G401.6 (cell line): Measurements from ENCODE around the gene LRRTM4.
"Not testable (repeated sequence)": the region's sequence is repeated elsewhere in the genome, so short reads cannot be mapped to it uniquely, and the experiment has no call there.

Experiments used
- FAIRE-seq: peaks from 2 replicates; lab custom pipeline; 2012; peaks lifted over from hg19 to GRCh38; lab: Jason Lieb, UNC

The LRRTM4 gene

GRCh38 chr2:77310416-77310815 lies 211.8 kb downstream of the LRRTM4 start:
- FAIRE-seq = no peak

DNA sequence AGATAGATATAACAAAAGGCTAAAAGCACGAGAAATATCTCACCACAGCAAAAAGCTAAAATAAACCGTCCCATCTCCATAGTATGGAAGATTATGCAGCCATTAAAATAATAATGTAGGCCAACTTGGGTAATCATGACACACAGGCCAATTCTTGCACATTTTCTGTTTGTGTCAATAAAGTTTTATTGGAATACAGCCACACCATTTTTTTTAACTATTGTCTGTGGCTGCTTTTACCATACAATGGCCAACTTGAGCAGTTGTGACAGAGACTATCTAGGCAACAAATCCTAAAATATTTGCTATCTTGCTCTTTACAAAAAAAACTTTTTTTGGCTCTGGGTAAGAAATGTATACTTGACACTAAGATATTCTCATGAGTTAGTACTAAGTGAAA lies 212.5 kb downstream of the LRRTM4 start:
- no peak for FAIRE-seq

GRCh38 chr2:77301441-77301840 lies 220.7 kb downstream of the LRRTM4 start:
- FAIRE-seq = no peak

DNA sequence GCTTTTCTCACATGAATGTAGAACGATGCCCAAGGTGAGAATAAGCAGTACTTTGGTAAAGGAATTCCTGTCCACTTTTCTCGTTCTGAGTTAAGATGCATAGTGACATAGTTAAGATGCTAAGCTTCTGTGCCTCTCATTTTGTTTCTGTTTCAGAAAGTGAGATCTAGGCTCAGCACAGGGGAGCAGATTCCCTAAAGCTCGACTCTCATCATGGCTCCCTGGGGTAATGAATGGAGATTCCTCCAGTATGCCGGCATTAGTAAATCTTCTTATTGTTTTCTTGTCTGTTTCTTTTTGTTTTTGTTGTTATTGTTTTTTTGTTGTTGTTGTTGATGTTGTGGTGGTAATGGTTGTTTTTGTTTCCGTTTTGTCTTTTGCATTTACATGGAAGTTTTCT lies 225.4 kb downstream of the LRRTM4 start:
- no peak for FAIRE-seq

DNA sequence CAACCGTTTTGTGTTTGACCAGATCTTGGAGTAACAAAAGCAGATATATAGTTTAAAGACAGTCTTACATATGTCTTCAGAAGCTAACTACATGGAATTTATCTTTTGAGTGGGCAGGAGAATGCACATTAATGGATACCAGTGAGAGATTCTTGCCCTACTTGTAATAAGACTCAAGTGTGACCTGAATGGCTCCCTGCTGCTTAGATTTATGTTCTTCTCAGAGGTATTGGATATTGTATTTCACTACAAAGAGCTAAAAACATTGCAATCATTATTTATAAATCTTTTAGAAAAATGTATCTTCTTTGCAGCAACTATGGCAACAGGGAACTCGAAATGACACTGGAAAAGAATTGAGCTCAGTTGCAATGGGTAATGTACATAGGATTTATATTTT lies 227.7 kb downstream of the LRRTM4 start:
- no peak for FAIRE-seq

DNA sequence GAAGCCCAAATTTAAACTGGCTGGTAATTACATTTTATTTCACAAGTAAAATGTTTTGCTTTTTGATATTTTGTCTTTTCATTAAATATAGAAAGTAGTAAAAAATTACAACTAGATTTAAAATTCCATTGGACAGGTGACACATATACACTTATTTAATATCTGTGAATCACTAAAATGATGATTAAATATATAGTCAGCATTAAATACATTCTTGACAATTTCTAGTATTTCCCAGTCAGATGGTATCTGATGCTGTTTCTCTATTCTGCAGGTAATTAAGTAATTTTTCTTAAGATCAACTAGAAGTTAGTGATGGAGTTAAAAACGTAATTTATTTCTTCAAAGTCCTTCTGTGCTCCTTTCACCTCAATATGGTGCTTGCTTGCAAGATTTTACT lies 237.8 kb downstream of the LRRTM4 start:
- FAIRE-seq = no peak

DNA sequence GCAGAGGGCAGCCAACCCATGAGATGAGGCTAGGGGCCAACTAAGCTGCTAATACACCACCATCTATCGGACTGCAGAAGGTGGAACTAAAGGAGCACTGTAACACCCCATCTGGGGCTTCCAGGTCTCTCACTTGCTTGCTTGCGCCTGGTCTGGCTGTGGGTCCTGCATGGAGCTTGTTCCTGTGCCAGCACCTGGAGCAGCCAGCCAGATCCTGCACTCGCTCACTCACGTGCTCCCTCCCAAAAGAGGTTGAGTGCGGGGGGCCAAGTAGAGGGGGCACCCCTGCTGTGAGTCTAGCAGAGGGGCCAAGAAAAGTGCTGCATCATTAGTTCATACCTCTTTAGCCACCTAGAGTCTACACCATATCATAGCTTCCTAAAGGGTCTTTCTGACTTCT lies 250.9 kb downstream of the LRRTM4 start:
- no peak for FAIRE-seq

- no peak for FAIRE-seq
These were observed 251.7 kb downstream of the LRRTM4 start for GRCh38 chr2:77270433-77270832.

DNA sequence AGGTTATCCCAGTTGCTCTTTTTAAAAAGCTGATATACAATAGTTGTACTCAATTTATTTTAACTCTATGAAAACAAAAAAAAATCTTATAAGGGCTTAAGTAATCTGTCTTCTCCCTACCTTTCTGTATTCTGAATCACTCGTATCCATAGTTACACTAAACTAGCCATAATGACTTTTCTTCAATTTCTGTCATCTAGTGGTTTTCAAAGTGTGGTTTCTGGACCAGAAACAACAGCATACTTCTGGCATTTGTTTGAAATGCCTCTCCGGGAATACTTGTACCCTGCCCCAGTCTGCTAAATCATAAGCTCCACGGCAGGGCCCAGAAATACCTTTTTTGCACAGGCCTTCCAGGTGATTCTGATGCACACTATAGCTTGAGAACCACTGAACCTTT lies 253.6 kb downstream of the LRRTM4 start:
- FAIRE-seq = no peak

- no peak for FAIRE-seq
These were observed 289.2 kb downstream of the LRRTM4 start for GRCh38 chr2:77232909-77233425.

- FAIRE-seq = no peak
These were observed 293.8 kb downstream of the LRRTM4 start for GRCh38 chr2:77228391-77228790.

GRCh38 chr2:77210725-77211124 lies 311.5 kb downstream of the LRRTM4 start:
- FAIRE-seq = no peak

DNA sequence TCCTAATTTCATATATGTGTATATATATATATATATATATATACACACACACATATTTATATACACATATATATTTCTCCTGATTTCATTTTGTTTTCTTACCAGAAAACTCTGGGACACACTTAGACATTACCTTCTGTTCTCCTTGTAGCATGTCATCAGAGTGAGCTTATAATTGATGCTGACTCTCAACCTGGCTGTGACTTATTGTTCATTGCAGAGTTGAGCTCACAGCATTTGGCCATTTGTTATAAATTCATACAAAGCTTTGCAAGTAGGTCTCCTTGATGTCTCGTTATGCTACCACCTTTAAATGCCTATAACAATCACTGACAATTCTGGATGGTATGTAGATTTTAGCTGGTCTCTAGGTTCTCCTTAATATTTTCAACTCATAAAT lies 314.8 kb downstream of the LRRTM4 start:
- no peak for FAIRE-seq

- no peak for FAIRE-seq
These were observed 320.4 kb downstream of the LRRTM4 start for GRCh38 chr2:77201755-77202154.

DNA sequence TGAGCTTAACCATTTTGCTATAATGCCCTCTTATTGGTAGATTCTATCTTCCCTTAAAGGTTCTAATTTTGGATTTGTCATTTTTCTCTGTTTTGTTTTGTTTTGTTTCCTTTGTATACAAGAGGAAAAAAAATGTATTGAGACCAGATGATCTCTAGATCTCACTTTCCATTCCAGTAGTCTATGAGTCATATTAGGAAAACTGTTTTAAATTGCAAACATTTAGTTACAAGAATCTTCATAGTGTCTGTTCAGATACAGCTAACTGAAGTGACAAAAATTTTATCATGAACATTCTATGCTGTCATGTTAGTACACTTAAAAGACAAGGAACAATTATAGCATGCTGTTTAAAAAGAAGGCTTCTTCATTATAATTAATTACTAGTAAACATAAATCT lies 322.8 kb downstream of the LRRTM4 start:
- no peak for FAIRE-seq

DNA sequence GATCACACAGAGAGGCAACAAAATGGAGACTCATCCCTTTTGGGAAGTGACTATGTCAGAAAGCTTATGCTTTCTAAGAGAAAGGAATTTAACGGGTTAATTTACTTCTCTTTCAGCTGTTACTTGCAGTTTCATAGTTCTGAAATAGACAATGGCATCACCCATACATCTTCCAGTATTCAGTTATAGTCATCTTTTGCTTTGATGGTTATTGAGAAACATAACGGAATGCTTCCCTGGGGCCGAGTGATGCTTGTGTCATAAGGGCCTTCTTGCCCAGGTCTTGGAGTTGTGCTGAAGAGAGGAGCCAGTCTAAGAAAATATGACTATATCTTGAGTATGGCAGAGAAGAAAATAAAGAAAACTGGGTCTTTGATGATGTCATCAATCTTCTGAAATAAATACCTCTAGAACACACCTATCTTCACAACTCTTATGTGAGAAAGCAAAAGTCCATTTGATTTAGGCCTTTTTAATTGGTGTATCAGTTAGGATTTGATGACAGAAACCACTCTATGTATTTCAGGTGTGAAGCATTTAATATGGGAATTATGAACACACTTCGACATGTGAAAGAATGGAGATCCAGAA lies 328.2 kb downstream of the LRRTM4 start:
- no peak for FAIRE-seq

GRCh38 chr2:77192811-77193289 lies 329.3 kb downstream of the LRRTM4 start:
- no peak for FAIRE-seq

- FAIRE-seq = no peak
These were observed 330.5 kb downstream of the LRRTM4 start for GRCh38 chr2:77191665-77192064.

DNA sequence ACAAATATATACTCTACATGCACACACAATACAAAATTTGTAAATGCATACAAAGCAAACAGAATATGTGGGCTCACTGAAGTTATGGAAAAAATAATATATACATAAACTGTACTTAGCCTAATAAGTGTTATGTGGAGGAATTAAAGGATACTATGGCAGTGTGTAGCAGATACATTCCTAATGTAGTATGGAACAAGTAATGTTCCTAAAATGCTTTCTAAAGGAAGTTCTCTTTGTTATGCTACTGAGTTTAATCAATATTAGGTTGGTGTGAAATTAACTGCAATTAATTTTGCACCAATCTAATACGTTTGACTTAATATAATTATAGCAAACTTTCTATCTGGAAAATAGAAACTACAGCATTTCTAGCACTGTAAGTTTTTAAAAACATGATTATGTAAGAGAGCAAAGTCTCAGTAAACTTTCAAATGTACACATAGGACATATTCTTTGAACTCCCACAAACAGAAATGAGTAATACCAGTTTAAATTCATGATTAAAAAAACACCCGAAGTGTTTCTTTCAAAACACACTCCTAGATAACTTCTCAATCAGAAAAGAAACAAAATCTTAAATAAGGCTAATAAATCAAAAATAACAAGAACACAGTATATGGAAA lies 331.3 kb downstream of the LRRTM4 start:
- no peak for FAIRE-seq

DNA sequence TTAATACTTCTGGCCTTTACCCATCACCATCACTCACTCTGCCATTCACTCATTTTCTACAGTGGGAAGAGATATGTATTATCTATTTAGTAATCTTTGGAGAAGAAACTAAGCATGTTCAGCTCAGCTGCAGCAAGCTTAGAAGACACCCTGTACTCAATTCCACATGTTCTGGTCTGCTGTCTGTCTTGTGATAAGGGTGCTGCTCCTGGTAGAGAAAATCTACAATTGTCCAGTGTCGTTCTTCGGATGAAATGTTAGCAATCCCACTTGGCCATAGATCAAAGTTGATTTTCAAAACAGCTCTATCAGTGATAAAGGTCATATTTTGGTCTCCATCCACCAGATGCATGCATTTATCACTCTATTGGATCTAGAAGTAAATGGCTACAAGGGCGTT lies 337.1 kb downstream of the LRRTM4 start:
- FAIRE-seq = no peak

DNA sequence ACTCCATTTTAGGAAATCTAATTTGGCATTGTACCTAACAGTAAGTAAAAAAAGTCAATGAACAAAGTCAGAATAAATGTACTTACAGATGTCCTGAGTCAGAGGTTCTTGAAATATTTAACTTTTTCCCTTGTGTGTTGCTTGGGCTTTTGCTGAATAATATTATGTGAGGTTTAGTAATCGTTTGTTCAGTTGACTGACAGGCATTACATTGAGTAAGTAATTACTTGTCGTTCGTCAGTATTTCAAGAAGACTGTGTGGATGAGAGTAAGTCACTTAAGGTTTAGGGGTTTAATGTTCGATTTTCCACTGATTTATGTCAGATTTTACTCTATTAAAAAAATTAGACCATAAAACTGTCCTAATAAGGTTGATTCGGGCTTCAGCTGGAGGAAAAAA lies 342.9 kb downstream of the LRRTM4 start:
- FAIRE-seq = no peak

DNA sequence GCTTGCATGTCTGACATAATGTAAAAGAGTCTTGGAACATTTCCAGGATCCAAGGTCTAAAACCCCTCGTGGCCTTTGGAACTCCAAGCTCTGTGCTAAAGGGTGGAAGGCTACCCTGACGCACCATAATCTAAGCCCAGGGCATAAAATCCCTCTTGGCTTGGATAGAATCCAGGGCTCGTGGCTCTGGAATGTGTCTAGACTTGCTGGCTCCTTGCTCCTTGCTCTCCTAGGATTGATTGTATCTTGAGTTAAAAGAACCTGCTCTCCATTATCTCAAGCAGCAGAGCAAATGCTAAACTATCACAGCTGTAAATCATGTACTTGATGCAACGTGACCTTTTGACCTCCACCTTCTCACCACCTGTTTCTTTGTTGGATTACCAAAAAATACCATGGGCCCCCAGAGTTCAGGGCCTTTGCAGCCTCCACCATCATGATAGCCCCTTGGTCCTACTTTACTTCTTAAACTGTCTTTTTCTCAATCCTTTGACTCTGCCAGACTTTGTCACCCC lies 346.9 kb downstream of the LRRTM4 start:
- FAIRE-seq = not testable (repeated sequence)

DNA sequence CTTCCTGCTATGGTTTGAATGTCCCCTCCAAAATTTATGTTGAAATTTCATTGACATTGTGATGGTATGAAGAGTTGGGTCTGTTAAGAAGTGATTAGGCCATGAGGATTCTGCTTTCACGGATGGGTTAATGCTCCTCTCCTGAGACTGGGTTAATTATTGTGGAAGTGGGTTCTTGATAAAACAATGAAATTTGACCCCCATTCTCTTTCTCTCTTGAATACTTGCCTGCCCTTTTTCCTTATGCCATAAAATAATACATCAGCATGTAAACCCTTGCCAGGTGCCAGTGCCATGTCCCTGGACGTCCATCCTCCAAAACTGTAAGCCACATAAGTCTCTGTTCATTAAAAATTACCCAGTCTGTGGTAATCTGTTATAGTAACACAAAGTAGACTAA lies 352.8 kb downstream of the LRRTM4 start:
- FAIRE-seq = no peak

- FAIRE-seq = not testable (repeated sequence)
These were observed 358.2 kb downstream of the LRRTM4 start for GRCh38 chr2:77164021-77164420.
